ENCODE data around the gene TIAM2.

DNA sequence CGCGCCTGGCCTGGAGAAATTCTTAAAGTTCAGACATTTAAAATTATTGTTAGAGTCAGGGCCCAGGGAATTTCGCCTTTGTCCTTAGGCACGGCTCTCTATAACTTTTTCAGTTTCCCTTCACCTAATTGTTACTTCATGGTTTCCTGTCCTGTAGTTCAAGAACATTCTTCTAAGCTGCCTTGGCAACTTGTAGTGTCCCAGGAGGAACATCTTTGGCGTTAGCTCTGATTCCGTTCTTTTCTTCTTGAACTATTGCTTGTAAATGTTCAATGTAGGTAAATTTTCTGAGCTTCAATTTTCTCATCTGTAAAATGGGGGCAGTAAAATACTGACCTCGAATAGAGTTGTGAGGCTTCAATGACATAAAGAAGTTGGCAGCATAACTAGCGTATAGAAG, 41.8 kb downstream of the TIAM2 start:
- TF ChIP-seq, protein P1, sequence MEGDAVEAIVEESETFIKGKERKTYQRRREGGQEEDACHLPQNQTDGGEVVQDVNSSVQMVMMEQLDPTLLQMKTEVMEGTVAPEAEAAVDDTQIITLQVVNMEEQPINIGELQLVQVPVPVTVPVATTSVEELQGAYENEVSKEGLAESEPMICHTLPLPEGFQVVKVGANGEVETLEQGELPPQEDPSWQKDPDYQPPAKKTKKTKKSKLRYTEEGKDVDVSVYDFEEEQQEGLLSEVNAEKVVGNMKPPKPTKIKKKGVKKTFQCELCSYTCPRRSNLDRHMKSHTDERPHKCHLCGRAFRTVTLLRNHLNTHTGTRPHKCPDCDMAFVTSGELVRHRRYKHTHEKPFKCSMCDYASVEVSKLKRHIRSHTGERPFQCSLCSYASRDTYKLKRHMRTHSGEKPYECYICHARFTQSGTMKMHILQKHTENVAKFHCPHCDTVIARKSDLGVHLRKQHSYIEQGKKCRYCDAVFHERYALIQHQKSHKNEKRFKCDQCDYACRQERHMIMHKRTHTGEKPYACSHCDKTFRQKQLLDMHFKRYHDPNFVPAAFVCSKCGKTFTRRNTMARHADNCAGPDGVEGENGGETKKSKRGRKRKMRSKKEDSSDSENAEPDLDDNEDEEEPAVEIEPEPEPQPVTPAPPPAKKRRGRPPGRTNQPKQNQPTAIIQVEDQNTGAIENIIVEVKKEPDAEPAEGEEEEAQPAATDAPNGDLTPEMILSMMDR (IDR thresholded peaks at IDR 0.05) = no peak
- no peak for TF ChIP-seq POLR2A (IDR thresholded peaks at IDR 0.05)
- TF ChIP-seq EP300 (IDR thresholded peaks at IDR 0.05) = no peak
- no peak for TF ChIP-seq POLR2AphosphoS5 (IDR thresholded peaks at IDR 0.05)
